ENCODE measurements around the gene PRR33.

Gene PRR33

DNA sequence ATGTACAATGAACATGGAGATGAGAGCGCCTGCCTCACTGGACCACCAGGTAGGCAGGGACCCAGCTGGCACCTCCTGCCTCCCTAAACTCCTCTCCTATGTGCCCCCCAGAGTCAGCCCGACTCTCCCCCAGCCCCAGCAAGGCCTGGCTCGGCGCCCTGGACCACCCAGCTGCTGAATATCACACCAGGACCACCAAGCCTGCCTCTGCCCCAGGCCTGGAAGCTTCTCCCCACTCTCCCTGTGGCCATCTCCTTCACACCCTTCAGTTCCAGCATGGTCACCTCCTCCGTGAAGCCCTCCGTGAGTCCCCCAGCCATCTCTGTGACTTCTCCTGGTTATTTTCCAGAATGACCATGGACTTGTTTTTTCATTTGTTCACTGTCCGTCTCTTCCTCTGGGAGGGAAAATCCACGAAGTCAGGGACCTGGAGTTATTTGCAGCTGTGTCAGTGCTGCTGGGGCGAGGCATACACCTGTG lies 45.2 kb downstream of the PRR33 start:
- Histone ChIP-seq H4K20me1 (ENCODE audit: insufficient read depth, low read length) (no peaks in the 10 kb centered on the region; the same call in 1 of the 2 replicates), H3K27me3 (ENCODE audit: insufficient read depth, low read length, poor library complexity) (peaks cover 6% of the 10 kb centered on the region)

DNA sequence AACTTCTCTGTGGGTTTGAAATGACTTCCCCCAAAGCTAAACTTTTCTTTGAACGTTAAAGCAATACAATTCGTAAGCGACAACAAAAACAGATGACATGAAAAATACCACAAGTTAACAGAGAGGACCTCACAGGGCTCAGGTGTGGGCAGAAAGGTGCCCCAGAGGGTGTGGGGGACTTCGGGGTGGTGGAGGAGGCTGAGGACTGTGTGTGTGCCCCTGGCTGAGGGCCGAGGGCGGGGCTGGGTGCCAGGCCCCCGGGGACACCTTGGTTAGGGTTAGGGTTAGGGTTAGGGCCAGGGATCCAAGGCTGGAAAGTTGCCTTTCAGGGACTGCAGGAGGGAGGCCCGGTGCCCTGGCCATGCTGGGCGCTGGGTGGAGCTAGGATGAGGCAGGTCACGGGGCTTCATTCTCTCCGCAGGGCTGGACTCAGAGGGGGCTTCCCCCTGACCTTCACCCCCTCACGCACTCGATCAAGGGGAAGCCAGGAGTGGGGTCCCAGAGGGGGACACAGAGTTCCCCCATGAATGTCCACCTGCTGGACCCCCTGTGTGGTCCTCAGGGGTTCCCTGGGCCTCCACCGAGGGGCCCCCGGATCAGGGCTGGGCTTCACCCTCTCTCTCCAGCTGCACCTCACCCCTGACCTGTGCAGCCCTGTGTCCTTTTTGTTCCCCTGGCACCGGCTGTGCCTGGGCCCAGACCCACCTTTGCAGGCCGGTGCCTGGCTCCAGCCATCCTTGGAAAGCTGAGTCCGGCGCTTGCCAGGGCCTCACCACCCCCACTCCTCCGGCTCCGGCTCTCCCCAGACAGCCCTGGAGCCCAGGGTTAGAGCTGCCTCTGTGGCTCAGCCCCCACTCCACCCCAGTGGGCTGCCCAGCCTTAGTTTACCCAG lies 45.9 kb downstream of the PRR33 start:
- no peaks in the 10 kb centered on the region for H3K36me3 ChIP-seq (ENCODE audit: insufficient read depth, low read length)
- ATAC-seq (ENCODE audit: insufficient read depth, low read depth) (no peak), DNase-seq (no peak)
- no peak for TF ChIP-seq EZH2 (IDR thresholded peaks at IDR 0.05; ENCODE audit: borderline replicate concordance, low read depth, low read length, severe bottlenecking)
- TF ChIP-seq, protein P1, sequence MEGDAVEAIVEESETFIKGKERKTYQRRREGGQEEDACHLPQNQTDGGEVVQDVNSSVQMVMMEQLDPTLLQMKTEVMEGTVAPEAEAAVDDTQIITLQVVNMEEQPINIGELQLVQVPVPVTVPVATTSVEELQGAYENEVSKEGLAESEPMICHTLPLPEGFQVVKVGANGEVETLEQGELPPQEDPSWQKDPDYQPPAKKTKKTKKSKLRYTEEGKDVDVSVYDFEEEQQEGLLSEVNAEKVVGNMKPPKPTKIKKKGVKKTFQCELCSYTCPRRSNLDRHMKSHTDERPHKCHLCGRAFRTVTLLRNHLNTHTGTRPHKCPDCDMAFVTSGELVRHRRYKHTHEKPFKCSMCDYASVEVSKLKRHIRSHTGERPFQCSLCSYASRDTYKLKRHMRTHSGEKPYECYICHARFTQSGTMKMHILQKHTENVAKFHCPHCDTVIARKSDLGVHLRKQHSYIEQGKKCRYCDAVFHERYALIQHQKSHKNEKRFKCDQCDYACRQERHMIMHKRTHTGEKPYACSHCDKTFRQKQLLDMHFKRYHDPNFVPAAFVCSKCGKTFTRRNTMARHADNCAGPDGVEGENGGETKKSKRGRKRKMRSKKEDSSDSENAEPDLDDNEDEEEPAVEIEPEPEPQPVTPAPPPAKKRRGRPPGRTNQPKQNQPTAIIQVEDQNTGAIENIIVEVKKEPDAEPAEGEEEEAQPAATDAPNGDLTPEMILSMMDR (IDR thresholded peaks at IDR 0.05; ENCODE audit: borderline replicate concordance, extremely low read depth, low read length, poor library complexity, severe bottlenecking) = no peak
- no peaks in the 10 kb centered on the region; the same call in 1 of the 2 replicates for H4K20me1 ChIP-seq (ENCODE audit: insufficient read depth, low read length)
- no peak overlapping the region for H3K9ac ChIP-seq (ENCODE audit: low read depth, low read length)
- H3K79me2 ChIP-seq (ENCODE audit: insufficient read depth, low read length) = no peaks in the 10 kb centered on the region
- H3K4me3 ChIP-seq (ENCODE audit: low read depth in 1 of 2, low read length in 2 of 2) = no peak overlapping the region
- H3K27me3 ChIP-seq (ENCODE audit: insufficient read depth, low read length, poor library complexity) = peaks cover 6% of the 10 kb centered on the region
- no peaks in the 10 kb centered on the region for H3K4me1 ChIP-seq (ENCODE audit: insufficient read depth, low read length)
- no peak overlapping the region for H3K4me2 ChIP-seq (ENCODE audit: insufficient read depth, low read length)
- H3K9me3 ChIP-seq (ENCODE audit: insufficient read depth, low read length, severe bottlenecking) = no peaks in the 10 kb centered on the region
- no peak overlapping the region for H3K27ac ChIP-seq (ENCODE audit: low read length)
- H2AFZ ChIP-seq (ENCODE audit: low read depth, low read length) = no peak overlapping the region

More for the DNA sequence above, 45.2 kb downstream of the PRR33 start:
- Histone ChIP-seq H3K4me3 (ENCODE audit: low read depth in 1 of 2, low read length in 2 of 2) (no peak overlapping the region), H3K4me1 (ENCODE audit: insufficient read depth, low read length) (no peaks in the 10 kb centered on the region), H3K9ac (ENCODE audit: low read depth, low read length) (no peak overlapping the region), H3K36me3 (ENCODE audit: insufficient read depth, low read length) (no peaks in the 10 kb centered on the region), H3K27ac (ENCODE audit: low read length) (no peak overlapping the region), H2AFZ (ENCODE audit: low read depth, low read length) (no peak overlapping the region), H3K9me3 (ENCODE audit: insufficient read depth, low read length, severe bottlenecking) (no peaks in the 10 kb centered on the region), H3K4me2 (ENCODE audit: insufficient read depth, low read length) (no peak overlapping the region), H3K79me2 (ENCODE audit: insufficient read depth, low read length) (no peaks in the 10 kb centered on the region)
- TF ChIP-seq, protein P1 (IDR thresholded peaks at IDR 0.05; ENCODE audit: borderline replicate concordance, extremely low read depth, low read length, poor library complexity, severe bottlenecking) = no peak
- no peak for TF ChIP-seq EZH2 (IDR thresholded peaks at IDR 0.05; ENCODE audit: borderline replicate concordance, low read depth, low read length, severe bottlenecking)
- ATAC-seq (ENCODE audit: insufficient read depth, low read depth) (no peak), DNase-seq (no peak)

DNA sequence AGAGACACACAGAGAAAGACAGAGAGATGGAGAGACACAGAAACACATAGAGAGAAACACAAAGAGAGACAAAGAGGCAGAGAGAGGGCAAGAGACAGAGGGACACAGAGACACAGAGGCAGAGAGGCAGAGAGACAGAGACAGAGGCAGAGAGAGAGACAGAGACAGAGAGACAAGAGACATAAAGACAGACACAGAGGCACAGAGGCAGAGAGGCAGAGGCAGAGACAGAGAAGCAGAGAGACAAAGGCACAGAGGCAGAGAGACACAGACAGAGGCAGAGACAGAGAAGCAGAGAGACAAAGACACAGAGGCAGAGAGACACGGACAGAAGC lies 46.6 kb downstream of the PRR33 start:
- H3K9me3 ChIP-seq (ENCODE audit: insufficient read depth, low read length, severe bottlenecking) = no peaks in the 10 kb centered on the region
- TF ChIP-seq EZH2 (IDR thresholded peaks at IDR 0.05; ENCODE audit: borderline replicate concordance, low read depth, low read length, severe bottlenecking) = no peak
- TF ChIP-seq, protein P1 (IDR thresholded peaks at IDR 0.05; ENCODE audit: borderline replicate concordance, extremely low read depth, low read length, poor library complexity, severe bottlenecking) = no peak
- ATAC-seq (ENCODE audit: insufficient read depth, low read depth) = no peak
- no peaks in the 10 kb centered on the region; the same call in 1 of the 2 replicates for H4K20me1 ChIP-seq (ENCODE audit: insufficient read depth, low read length)
- H3K79me2 ChIP-seq (ENCODE audit: insufficient read depth, low read length) = no peaks in the 10 kb centered on the region
- H3K4me3 ChIP-seq (ENCODE audit: low read depth in 1 of 2, low read length in 2 of 2) = no peak overlapping the region
- H3K36me3 ChIP-seq (ENCODE audit: insufficient read depth, low read length) = no peaks in the 10 kb centered on the region
- no peak overlapping the region for H3K27ac ChIP-seq (ENCODE audit: low read length)
- no peak for DNase-seq
- H3K27me3 ChIP-seq (ENCODE audit: insufficient read depth, low read length, poor library complexity) = peaks cover 6% of the 10 kb centered on the region
- H3K9ac ChIP-seq (ENCODE audit: low read depth, low read length) = no peak overlapping the region
- no peaks in the 10 kb centered on the region for H3K4me1 ChIP-seq (ENCODE audit: insufficient read depth, low read length)
- no peak overlapping the region for H3K4me2 ChIP-seq (ENCODE audit: insufficient read depth, low read length)
- no peak overlapping the region for H2AFZ ChIP-seq (ENCODE audit: low read depth, low read length)

Data from DND-41 (cell line).